SK-N-DZ (cell line): ENCODE measurements around the gene NECTIN1.

Experiments
- DNase-seq: peaks from one replicate; pipeline ENCODE4 v3.0.0-alpha.2; 2015; ENCODE audit warnings: low spot score

The NECTIN1 gene

DNA sequence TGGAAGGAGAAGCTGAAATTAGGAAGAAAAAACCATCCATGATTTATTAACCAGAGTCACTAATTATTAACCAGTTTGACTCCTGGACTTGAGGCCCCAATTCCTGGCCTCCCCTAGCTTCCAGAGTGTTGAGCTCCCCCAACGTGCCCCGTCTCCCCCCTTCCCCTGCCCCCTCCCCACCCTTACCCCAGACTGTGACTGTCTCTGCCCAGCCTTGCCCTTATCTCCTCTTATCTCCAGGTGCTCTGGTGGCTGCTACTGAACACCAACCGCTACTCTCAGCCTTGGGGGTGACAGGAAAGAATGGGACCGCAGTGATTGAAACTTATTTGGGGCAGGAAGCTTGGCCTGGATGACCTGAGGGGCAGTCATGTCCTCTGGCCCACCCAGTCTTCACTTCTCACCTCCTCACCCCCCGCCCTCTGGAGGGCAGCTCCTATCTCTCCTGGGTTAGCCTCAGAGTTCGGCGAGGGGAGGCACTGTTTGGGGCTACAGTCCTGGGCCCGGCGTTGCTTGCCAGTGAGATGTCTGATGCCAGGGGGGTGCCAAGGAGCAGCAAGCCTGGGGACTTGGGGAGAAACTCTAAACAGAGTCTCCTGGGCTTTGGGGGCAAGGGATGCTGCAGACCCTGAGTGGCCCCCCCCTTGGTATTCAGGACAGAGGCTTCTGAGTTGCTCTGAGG, 15.5 kb downstream of the NECTIN1 start:
- peak; percentile 39 for DNase-seq

- DNase-seq, result no peak
Measured at GRCh38 chr11:119712459-119713358, 16.3 kb downstream of the NECTIN1 start.

- DNase-seq, result no peak
Measured at GRCh38 chr11:119712006-119712405, 17.0 kb downstream of the NECTIN1 start.

GRCh38 chr11:119711476-119711875, 17.5 kb downstream of the NECTIN1 start:
- DNase-seq, result no peak

GRCh38 chr11:119710417-119710816, 18.6 kb downstream of the NECTIN1 start:
- DNase-seq, result no peak

DNA sequence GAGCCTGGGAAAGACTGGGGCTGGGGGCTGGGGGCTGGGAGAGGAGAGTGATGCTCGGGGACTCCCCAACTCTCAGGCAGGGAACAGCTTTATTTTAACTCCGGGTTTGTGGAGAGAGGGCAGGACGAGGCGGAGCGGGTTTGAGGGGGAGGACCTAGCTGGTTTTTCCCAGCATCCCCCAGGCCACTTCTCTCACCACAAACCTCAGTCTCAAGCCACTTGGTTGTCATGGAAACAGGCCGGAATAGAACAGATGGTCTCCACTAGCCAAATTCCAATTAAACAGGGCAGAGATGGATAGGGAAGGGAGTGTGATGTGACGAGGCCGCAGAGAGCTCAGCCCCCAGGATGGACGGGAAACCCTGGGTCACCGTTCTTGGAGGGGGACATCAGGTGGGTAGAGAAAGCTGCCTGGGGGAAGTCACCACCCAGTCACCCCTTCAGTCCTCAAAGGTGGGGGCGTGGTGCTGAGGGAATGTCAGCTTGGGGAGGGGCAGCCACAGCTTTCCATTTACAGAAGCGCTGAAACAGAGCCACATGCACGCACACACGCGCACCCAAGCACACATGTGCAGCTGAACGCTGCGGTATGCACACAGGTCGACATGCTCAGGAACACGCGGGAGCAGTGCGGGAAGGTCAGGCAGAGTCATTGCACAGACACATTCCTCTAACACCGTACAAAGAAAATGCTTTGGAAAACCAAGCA, 19.2 kb downstream of the NECTIN1 start:
- DNase-seq, result peak; percentile 90

GRCh38 chr11:119709171-119709570, 19.8 kb downstream of the NECTIN1 start:
- no peak for DNase-seq

- no peak for DNase-seq
Measured at GRCh38 chr11:119708384-119708783, 20.6 kb downstream of the NECTIN1 start.

DNA sequence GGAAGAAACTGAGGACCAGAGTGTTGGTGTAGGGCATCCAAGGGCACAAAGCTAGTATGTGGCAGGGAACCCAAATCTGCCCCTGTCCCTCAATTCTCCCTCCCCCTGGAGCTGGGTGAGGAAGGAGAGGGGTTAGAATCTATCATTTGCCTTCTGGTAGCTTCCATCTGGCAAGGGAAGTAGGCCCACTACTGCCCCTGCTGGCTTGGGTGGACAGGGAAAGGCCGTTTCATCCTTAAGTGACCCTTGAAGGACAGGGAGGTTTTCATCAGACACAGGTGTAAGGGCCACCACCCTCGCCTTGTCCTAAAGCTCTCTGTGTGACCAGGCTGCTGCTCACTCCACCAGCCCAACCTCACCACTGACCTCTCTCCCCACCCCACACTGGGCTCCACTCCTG, 22.1 kb downstream of the NECTIN1 start:
- no peak for DNase-seq

- DNase-seq, result no peak
Measured at GRCh38 chr11:119706029-119706428, 23.0 kb downstream of the NECTIN1 start.

DNA sequence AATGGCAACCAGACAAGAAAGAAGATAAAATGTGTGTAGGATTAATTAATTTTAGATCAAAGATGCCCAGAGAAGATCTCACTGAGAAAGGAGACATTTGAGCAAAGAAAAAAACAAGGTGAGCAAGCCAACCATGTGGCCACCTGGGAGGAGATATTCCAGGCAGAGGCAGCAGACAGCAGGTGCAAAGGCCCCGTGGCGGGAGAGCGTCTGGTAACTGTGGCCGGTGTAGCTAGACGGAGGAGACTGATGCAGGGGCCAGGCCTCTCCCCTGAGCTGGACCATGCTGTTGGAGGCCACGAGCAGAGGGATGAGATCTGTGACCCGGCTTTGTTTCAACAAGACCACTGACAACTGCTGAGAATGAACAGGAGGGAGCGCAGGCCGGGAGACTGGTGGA, 23.6 kb downstream of the NECTIN1 start:
- peak; percentile 39 for DNase-seq

- no peak for DNase-seq
Measured at GRCh38 chr11:119704849-119705248, 24.2 kb downstream of the NECTIN1 start.

GRCh38 chr11:119701591-119702549, 27.1 kb downstream of the NECTIN1 start:
- DNase-seq, result peak; percentile 27

DNA sequence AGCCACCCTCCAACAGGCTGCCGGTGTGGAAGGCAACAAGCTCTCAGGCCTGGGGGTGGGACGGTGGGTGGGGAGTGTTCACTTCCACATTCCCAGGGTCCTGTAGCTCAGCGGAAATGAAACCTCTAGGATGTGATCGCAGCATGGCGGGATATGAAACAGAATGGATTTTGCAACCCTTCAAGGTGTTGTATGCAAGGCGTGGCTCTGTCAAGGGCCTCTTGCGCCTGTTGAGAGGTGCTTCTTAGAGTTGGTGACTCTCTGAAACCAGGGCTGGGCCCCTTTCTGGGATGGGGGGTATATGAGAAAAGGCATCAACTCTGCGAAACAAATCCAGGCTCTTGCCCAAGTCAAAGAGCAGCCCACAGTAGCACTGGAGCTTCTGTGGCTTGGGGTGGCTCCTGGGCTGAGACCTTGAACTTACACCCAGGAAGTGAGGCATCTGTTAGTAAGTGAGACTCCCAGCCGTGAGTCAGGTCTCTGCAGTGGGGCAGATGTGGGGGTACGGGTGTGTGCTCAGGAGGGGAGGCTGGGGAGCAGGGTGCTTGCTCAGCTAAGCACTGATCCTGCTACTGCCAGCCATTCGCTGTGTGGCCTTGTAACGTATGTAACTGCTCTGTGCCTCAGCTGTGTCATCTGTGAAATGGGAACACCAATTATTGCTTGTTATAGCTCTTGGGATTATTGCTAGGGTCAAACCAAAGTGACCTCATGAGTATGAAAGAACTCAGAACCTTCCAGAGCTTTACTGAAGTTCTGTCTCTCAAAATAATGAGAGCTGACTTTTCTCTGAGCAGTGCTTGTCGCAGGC, 28.3 kb downstream of the NECTIN1 start:
- no peak for DNase-seq

- no peak for DNase-seq
Measured at GRCh38 chr11:119700030-119700429, 29.0 kb downstream of the NECTIN1 start.

- DNase-seq, result no peak
Measured at GRCh38 chr11:119699227-119699626, 29.8 kb downstream of the NECTIN1 start.

DNA sequence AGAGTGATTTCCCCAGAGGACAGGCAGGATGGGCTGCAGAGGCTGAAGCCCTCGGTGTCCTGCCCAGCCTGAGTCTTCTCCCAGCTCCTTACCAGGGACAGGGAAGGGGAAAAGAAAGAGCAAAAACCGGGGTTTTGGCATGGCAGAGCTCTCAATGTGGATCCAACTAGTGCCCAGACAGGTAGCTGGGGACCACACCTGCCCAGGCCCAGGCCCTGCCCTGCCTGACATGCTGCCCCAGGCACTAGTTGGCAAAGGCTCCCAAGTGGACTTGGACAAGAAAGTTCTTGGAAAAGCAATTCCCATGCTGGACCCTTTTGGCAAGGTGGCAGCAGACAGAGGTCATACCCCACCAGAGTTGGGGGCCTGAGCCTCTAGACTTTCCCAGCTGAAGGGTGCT, 31.1 kb downstream of the NECTIN1 start:
- DNase-seq, result no peak

DNA sequence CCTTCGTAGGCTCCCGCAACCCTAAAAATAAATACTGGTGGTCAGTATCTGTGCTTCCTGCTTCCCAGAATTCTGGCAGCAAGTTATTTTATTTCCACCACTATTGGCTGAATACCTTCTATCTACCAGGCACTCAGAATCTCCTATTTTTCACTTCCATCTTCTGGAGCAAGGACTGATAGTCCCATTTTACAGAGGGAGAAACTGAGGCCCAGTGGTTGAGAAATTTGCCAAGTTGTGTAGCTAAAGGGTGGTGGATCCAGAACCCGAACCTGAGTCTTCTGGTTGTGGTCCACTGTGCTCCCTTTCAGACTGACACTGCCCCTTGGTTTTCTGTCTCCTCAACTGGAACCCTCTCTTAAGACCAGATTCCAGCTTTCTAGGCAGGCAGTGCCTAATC, 31.6 kb downstream of the NECTIN1 start:
- DNase-seq, result no peak

DNA sequence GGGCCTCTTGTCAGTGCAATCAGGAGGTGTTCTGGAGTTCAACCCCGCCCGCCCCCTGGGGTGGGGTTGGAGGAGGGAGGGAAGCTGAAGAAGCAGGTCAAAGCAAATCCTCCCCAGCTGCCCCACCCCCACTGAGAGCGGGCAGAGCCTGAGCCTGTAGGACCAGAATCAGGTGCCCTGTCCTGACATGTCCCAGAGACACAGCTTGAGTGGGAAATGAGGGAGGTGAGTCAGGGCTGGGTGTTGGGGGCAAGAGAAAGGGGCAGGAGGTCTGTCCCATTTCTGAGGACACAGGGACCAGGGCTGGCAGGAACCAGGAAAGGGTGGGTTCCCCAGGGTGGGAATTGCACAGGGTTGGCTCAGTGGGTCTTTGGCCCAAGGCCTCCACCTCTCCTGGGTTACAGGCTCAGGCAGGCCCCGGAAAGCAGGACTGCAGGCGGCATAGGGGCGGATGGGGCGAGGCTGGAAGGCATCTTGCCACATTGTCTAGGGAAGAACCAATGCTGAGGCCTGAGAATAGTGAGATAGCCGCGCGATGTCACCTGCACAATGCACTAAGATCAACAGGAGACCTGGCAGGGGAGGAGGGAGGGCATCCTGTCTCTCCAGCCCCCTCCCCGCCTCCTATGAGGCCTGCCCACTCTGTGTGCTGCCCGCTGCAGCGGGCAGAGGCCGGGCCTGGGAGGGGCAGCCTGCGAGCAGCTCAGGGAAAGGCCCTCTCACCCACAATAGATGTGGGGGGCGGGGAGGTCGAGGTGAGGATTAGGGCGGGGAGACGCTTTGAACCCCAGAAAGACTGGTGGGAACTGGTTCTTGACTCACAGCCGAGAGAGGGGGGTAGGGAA, 32.4 kb downstream of the NECTIN1 start:
- DNase-seq, result no peak
